ENCODE measurements around the gene MRPL42.

MRPL42 gene

DNA sequence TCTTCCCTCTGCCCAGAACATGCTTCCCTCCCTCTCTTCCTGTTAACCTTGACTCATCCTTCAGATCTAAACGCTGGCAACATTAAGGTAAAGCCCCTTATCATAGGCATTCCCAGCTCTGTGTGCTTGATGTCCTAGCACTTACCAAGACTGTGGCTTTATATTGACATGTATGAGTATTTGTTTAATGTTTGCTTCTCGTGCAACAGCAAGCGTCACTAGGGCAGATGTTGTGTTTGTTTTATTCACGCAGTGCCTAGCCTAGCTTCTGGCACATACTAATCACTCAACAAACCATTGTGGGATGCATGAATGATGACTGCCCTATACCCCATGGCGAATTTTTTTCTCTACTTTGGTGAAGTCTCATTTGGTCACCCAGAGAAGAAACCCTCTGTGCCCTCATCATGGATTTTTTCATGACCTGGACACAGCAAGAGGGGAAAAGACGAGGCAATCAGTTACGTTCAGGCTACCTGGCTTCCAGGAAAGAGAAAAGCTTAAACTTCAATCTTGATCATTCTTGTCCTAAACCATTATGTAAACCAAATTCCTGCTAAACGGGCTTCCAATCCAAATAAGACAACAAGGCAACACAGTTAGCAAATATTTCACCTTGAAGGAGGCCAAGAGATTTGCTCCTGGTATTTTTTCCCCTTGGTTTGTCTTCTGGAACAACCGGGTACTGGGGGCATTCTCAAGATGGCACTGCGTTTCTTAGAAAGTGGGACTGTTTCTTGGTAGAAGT is 57.2 kb downstream of the MRPL42 start:
- Histone ChIP-seq H4K8ac (ENCODE audit: low read depth, low read length) (no peak overlapping the region), H3K4ac (ENCODE audit: low read depth, low read length) (no peak overlapping the region), H3K56ac (ENCODE audit: low read length) (no peak overlapping the region), H3K79me1 (ENCODE audit: low read length) (no peaks in the 10 kb centered on the region), H3K4me2 (ENCODE audit: low read length) (no peak overlapping the region), H2AK5ac (ENCODE audit: low read length) (no peak overlapping the region), H3K27ac (ENCODE audit: low read depth, low read length) (no peak overlapping the region), H3K4me3 (ENCODE audit: low read length) (no peak overlapping the region), H3K9ac (ENCODE audit: low read length) (no peak overlapping the region), H2BK5ac (ENCODE audit: low read length) (no peak overlapping the region), H3K79me2 (ENCODE audit: control insufficient read depth, insufficient read depth, low read length) (no peaks in the 10 kb centered on the region), H3K18ac (ENCODE audit: low read length) (no peak overlapping the region), H4K5ac (ENCODE audit: low read length) (no peak overlapping the region), H2BK15ac (replicated peaks; ENCODE audit: low read depth) (no peak overlapping the region), H3K23ac (ENCODE audit: low read length) (no peak overlapping the region), H3K36me3 (ENCODE audit: control insufficient read depth, insufficient read depth, low read length) (no peaks in the 10 kb centered on the region), H3K4me1 (ENCODE audit: control insufficient read depth, low read depth, low read length) (no peaks in the 10 kb centered on the region), H3K27me3 (ENCODE audit: insufficient read depth, low read length, poor library complexity) (no peaks in the 10 kb centered on the region), H2BK120ac (ENCODE audit: low read depth, low read length) (no peak overlapping the region)
- no CpG with 5 or more reads among the region's 10 CpGs for WGBS (ENCODE audit: extremely low coverage, insufficient coverage, low lambda C conversion rate)
- no peak for DNase-seq

DNA sequence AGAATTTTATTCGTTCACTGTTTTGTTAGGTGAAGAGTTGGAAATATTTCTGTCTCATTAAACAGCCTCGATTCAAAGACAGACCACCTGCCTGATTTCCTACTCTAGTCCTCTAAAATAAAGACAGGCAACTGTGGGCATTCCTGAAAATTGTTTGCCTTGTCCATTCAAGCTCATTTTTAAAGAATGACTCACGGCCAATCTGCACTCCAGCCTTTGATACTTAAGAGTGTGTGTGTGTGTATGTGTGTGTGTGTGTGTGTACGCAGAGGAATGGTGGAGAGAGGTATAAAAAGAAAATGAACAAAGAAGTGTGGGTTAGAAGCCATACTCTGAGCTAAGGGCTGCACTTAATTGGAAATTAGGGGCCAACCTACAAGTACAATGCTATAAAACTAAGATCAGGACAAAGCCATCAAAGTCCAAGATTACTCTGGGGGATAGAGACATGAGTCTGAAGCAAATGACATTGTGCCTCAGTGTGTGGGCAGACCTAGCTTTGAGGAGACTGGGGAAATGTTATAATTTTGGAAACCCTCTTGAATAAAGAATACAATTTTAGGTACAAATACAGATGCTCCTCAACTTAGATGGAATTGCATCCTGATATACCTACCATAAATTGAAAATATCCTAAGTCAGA is 59.6 kb downstream of the MRPL42 start:
- no peak overlapping the region for H3K9ac ChIP-seq (ENCODE audit: low read length)
- H2BK120ac ChIP-seq (ENCODE audit: low read depth, low read length), result no peak overlapping the region
- H2AK5ac ChIP-seq (ENCODE audit: low read length), result no peak overlapping the region
- no peaks in the 10 kb centered on the region for H3K36me3 ChIP-seq (ENCODE audit: control insufficient read depth, insufficient read depth, low read length)
- no peak overlapping the region for H3K18ac ChIP-seq (ENCODE audit: low read length)
- WGBS (ENCODE audit: extremely low coverage, insufficient coverage, low lambda C conversion rate), result no CpG with 5 or more reads among the region's 4 CpGs
- peak; percentile 23 for DNase-seq
- H3K4me3 ChIP-seq (ENCODE audit: low read length), result no peak overlapping the region
- H3K79me1 ChIP-seq (ENCODE audit: low read length), result no peaks in the 10 kb centered on the region
- H4K8ac ChIP-seq (ENCODE audit: low read depth, low read length), result no peak overlapping the region
- no peak overlapping the region for H2BK15ac ChIP-seq (replicated peaks; ENCODE audit: low read depth)
- no peak overlapping the region for H3K27ac ChIP-seq (ENCODE audit: low read depth, low read length)
- no peak overlapping the region for H4K5ac ChIP-seq (ENCODE audit: low read length)
- H3K56ac ChIP-seq (ENCODE audit: low read length), result no peak overlapping the region
- no peak overlapping the region for H3K4ac ChIP-seq (ENCODE audit: low read depth, low read length)
- no peak overlapping the region for H3K23ac ChIP-seq (ENCODE audit: low read length)
- no peaks in the 10 kb centered on the region for H3K4me1 ChIP-seq (ENCODE audit: control insufficient read depth, low read depth, low read length)
- H2BK5ac ChIP-seq (ENCODE audit: low read length), result no peak overlapping the region
- no peaks in the 10 kb centered on the region for H3K27me3 ChIP-seq (ENCODE audit: insufficient read depth, low read length, poor library complexity)
- H3K4me2 ChIP-seq (ENCODE audit: low read length), result no peak overlapping the region
- H3K79me2 ChIP-seq (ENCODE audit: control insufficient read depth, insufficient read depth, low read length), result no peaks in the 10 kb centered on the region

DNA sequence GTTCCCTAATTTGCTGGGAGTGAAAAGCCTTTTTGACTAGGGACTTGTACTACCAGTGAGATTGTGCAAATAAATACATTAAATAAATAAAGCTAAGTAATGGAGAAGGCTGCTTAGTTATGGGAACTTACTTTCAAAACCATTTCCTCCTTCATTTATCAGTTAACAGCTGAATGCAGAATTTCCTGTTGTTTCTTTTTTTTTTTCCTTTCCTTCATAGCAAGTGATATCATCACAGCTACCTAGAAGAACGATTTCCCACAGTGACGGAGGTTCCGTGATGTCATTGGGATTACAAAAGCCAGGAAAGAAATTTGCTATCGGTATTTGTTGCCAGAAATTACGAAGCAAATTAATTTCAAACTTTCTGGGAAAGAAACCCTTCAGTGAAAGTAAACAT is 63.0 kb downstream of the MRPL42 start:
- no peak overlapping the region for H3K56ac ChIP-seq (ENCODE audit: low read length)
- no peak overlapping the region for H2BK120ac ChIP-seq (ENCODE audit: low read depth, low read length)
- H3K79me2 ChIP-seq (ENCODE audit: control insufficient read depth, insufficient read depth, low read length), result no peaks in the 10 kb centered on the region
- no peak overlapping the region for H3K4me2 ChIP-seq (ENCODE audit: low read length)
- H3K23ac ChIP-seq (ENCODE audit: low read length), result no peak overlapping the region
- WGBS (ENCODE audit: extremely low coverage, insufficient coverage, low lambda C conversion rate), result no CpG with 5 or more reads among the region's 5 CpGs
- H3K4me3 ChIP-seq (ENCODE audit: low read length), result no peak overlapping the region
- no peak overlapping the region for H3K18ac ChIP-seq (ENCODE audit: low read length)
- H3K4ac ChIP-seq (ENCODE audit: low read depth, low read length), result no peak overlapping the region
- no peaks in the 10 kb centered on the region for H3K36me3 ChIP-seq (ENCODE audit: control insufficient read depth, insufficient read depth, low read length)
- H4K8ac ChIP-seq (ENCODE audit: low read depth, low read length), result no peak overlapping the region
- no peak overlapping the region for H2BK5ac ChIP-seq (ENCODE audit: low read length)
- H3K27ac ChIP-seq (ENCODE audit: low read depth, low read length), result no peak overlapping the region
- H3K4me1 ChIP-seq (ENCODE audit: control insufficient read depth, low read depth, low read length), result no peaks in the 10 kb centered on the region
- H3K79me1 ChIP-seq (ENCODE audit: low read length), result no peaks in the 10 kb centered on the region
- no peak for DNase-seq
- H2BK15ac ChIP-seq (replicated peaks; ENCODE audit: low read depth), result no peak overlapping the region
- no peak overlapping the region for H3K9ac ChIP-seq (ENCODE audit: low read length)
- no peak overlapping the region for H2AK5ac ChIP-seq (ENCODE audit: low read length)
- no peak overlapping the region for H4K5ac ChIP-seq (ENCODE audit: low read length)
- no peaks in the 10 kb centered on the region for H3K27me3 ChIP-seq (ENCODE audit: insufficient read depth, low read length, poor library complexity)

DNA sequence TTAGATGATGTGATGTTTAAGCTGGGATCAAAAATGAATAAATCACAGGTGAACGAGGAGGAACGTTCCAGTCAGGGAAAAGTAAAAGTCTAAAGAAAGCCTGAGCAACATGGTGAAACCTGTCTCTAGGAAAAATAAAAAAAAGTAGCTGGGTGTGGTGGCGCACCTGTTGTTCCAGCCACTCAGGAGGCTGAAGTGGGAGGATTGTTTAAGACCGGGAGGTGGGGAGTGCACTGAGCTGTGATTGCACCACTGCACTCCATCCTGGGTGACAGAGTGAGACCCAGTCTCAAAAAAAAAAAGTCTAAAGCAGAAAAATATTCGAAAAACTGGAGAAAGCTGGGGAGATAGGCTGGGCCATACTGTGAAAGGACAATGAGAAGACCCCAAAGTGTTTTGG is 66.0 kb downstream of the MRPL42 start:
- Histone ChIP-seq H2BK15ac (replicated peaks; ENCODE audit: low read depth) (no peak overlapping the region), H3K4me1 (ENCODE audit: control insufficient read depth, low read depth, low read length) (no peaks in the 10 kb centered on the region), H4K8ac (ENCODE audit: low read depth, low read length) (no peak overlapping the region), H3K9ac (ENCODE audit: low read length) (no peak overlapping the region), H3K56ac (ENCODE audit: low read length) (no peak overlapping the region), H4K5ac (ENCODE audit: low read length) (no peak overlapping the region), H3K36me3 (ENCODE audit: control insufficient read depth, insufficient read depth, low read length) (no peaks in the 10 kb centered on the region), H3K4me2 (ENCODE audit: low read length) (no peak overlapping the region), H3K4ac (ENCODE audit: low read depth, low read length) (no peak overlapping the region), H3K18ac (ENCODE audit: low read length) (no peak overlapping the region), H3K27me3 (ENCODE audit: insufficient read depth, low read length, poor library complexity) (no peaks in the 10 kb centered on the region), H3K79me2 (ENCODE audit: control insufficient read depth, insufficient read depth, low read length) (no peaks in the 10 kb centered on the region), H2BK5ac (ENCODE audit: low read length) (no peak overlapping the region), H2AK5ac (ENCODE audit: low read length) (no peak overlapping the region), H2BK120ac (ENCODE audit: low read depth, low read length) (no peak overlapping the region), H3K27ac (ENCODE audit: low read depth, low read length) (no peak overlapping the region), H3K23ac (ENCODE audit: low read length) (no peak overlapping the region), H3K79me1 (ENCODE audit: low read length) (no peaks in the 10 kb centered on the region), H3K4me3 (ENCODE audit: low read length) (no peak overlapping the region)
- no CpG with 5 or more reads among the region's 5 CpGs for WGBS (ENCODE audit: extremely low coverage, insufficient coverage, low lambda C conversion rate)
- DNase-seq, result no peak

DNA sequence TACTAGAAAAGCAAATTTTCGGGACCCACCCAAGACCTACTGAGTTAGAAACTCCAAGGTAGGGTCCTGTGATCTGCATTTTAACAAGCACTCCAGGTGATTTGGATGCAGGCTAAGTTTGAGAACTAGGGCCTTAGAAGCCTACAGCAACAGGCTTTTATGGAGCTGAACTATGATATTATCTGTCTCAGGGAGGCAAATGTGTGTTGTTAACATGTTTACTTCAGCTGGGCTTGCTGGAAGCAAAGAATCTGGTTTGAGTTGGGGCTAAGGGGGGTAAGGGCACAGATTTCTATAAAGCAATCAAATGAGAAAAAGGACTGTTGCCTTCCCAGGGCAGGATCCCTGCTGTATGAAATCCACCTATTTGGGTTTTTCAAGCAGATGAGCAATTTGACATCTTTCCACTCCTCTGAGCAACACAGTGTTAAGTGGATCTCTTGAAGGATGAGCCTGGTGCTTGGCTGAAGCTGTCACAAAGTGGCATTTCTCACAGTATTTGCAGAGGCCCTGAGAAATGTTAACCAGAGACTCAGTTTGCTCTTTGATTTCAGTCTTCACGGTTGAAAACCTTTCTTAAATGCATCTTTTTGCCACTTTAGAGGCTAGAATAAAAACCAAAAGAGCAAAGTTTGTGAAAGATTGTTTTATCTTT is 68.9 kb downstream of the MRPL42 start:
- H3K18ac ChIP-seq (ENCODE audit: low read length), result no peak overlapping the region
- H2AK5ac ChIP-seq (ENCODE audit: low read length), result no peak overlapping the region
- H3K56ac ChIP-seq (ENCODE audit: low read length), result no peak overlapping the region
- no peak overlapping the region for H4K5ac ChIP-seq (ENCODE audit: low read length)
- H3K4me1 ChIP-seq (ENCODE audit: control insufficient read depth, low read depth, low read length), result no peaks in the 10 kb centered on the region
- H3K27ac ChIP-seq (ENCODE audit: low read depth, low read length), result no peak overlapping the region
- H2BK15ac ChIP-seq (replicated peaks; ENCODE audit: low read depth), result no peak overlapping the region
- H3K9ac ChIP-seq (ENCODE audit: low read length), result no peak overlapping the region
- no CpG with 5 or more reads among the region's 2 CpGs for WGBS (ENCODE audit: extremely low coverage, insufficient coverage, low lambda C conversion rate)
- no peaks in the 10 kb centered on the region for H3K79me2 ChIP-seq (ENCODE audit: control insufficient read depth, insufficient read depth, low read length)
- no peaks in the 10 kb centered on the region for H3K79me1 ChIP-seq (ENCODE audit: low read length)
- no peak overlapping the region for H3K4ac ChIP-seq (ENCODE audit: low read depth, low read length)
- no peaks in the 10 kb centered on the region for H3K36me3 ChIP-seq (ENCODE audit: control insufficient read depth, insufficient read depth, low read length)
- H4K8ac ChIP-seq (ENCODE audit: low read depth, low read length), result no peak overlapping the region
- no peak overlapping the region for H3K23ac ChIP-seq (ENCODE audit: low read length)
- no peaks in the 10 kb centered on the region for H3K27me3 ChIP-seq (ENCODE audit: insufficient read depth, low read length, poor library complexity)
- H2BK5ac ChIP-seq (ENCODE audit: low read length), result no peak overlapping the region
- no peak overlapping the region for H3K4me2 ChIP-seq (ENCODE audit: low read length)
- no peak overlapping the region for H2BK120ac ChIP-seq (ENCODE audit: low read depth, low read length)
- no peak overlapping the region for H3K4me3 ChIP-seq (ENCODE audit: low read length)
- no peak for DNase-seq

Data from mesendoderm (in vitro differentiated cells).